ENCODE results near the gene SSNA1. TPM values are rescaled to one million over a fixed set of nuclear protein-coding genes. Genes with fewer than 3 reads are reported as not detected.

Gene SSNA1
- total RNA-seq, 1 donor from 2014 or later = 58.1 TPM

- no peaks in the 10 kb centered on the region for H3K27me3 Mint-ChIP-seq (ENCODE audit: unreplicated experiment)
- no peak for DNase-seq (ENCODE audit: extremely low spot score, unreplicated experiment)
- no peak overlapping the region for H3K27ac Mint-ChIP-seq (ENCODE audit: unreplicated experiment)
- no peaks in the 10 kb centered on the region for H3K9me3 Mint-ChIP-seq (ENCODE audit: unreplicated experiment)
- H3K36me3 Mint-ChIP-seq (ENCODE audit: unreplicated experiment) = peaks cover 10% of the 10 kb centered on the region
- H3K4me3 Mint-ChIP-seq (ENCODE audit: unreplicated experiment) = no peak overlapping the region
- TF ChIP-seq, protein P1, sequence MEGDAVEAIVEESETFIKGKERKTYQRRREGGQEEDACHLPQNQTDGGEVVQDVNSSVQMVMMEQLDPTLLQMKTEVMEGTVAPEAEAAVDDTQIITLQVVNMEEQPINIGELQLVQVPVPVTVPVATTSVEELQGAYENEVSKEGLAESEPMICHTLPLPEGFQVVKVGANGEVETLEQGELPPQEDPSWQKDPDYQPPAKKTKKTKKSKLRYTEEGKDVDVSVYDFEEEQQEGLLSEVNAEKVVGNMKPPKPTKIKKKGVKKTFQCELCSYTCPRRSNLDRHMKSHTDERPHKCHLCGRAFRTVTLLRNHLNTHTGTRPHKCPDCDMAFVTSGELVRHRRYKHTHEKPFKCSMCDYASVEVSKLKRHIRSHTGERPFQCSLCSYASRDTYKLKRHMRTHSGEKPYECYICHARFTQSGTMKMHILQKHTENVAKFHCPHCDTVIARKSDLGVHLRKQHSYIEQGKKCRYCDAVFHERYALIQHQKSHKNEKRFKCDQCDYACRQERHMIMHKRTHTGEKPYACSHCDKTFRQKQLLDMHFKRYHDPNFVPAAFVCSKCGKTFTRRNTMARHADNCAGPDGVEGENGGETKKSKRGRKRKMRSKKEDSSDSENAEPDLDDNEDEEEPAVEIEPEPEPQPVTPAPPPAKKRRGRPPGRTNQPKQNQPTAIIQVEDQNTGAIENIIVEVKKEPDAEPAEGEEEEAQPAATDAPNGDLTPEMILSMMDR (IDR thresholded peaks at IDR 0.05) = no peak
- peaks cover 28% of the 10 kb centered on the region for H3K4me1 Mint-ChIP-seq (ENCODE audit: unreplicated experiment)
These were observed 3.4 kb upstream of the SSNA1 start for GRCh38 chr9:137184881-137185660.

- peaks cover 32% of the 10 kb centered on the region for H3K4me1 Mint-ChIP-seq (ENCODE audit: unreplicated experiment)
- no peaks in the 10 kb centered on the region for H3K27me3 Mint-ChIP-seq (ENCODE audit: unreplicated experiment)
- TF ChIP-seq, protein P1 (IDR thresholded peaks at IDR 0.05) = no peak
- DNase-seq (ENCODE audit: extremely low spot score, unreplicated experiment) = no peak
- peak overlapping the region; percentile 89 for H3K4me3 Mint-ChIP-seq (ENCODE audit: unreplicated experiment)
- peaks cover 15% of the 10 kb centered on the region for H3K36me3 Mint-ChIP-seq (ENCODE audit: unreplicated experiment)
- no peak overlapping the region for H3K27ac Mint-ChIP-seq (ENCODE audit: unreplicated experiment)
- no peaks in the 10 kb centered on the region for H3K9me3 Mint-ChIP-seq (ENCODE audit: unreplicated experiment)
These were observed 2.6 kb upstream of the SSNA1 start for GRCh38 chr9:137185921-137186320.

DNA sequence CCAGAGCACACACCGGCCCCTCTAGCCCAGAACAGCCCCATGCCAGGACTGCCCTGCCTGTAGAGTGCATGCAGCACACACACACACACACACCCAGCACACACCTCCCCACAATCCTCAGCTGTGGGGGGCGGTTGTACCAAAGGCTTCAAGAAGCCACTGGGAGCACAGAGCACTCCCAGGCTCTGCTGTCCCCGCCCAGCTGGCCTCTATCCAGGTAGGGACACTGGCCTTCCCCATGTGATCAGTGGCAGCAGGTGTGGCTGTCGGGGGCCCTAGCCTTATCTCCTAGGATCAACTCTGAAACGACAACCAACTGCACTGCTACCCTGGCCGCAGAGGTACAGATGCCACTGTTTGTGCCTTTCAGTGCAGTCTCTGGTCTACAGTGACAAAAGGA is 2.1 kb upstream of the SSNA1 start:
- Mint-ChIP-seq H3K4me3 (ENCODE audit: unreplicated experiment) (peak overlapping the region; percentile 89), H3K36me3 (ENCODE audit: unreplicated experiment) (peaks cover 18% of the 10 kb centered on the region), H3K4me1 (ENCODE audit: unreplicated experiment) (peaks cover 32% of the 10 kb centered on the region), H3K27me3 (ENCODE audit: unreplicated experiment) (no peaks in the 10 kb centered on the region), H3K9me3 (ENCODE audit: unreplicated experiment) (no peaks in the 10 kb centered on the region), H3K27ac (ENCODE audit: unreplicated experiment) (no peak overlapping the region)
- TF ChIP-seq, protein P1 (IDR thresholded peaks at IDR 0.05) = no peak
- DNase-seq (ENCODE audit: extremely low spot score, unreplicated experiment) = no peak

- no peak for DNase-seq (ENCODE audit: extremely low spot score, unreplicated experiment)
- no peaks in the 10 kb centered on the region for H3K27me3 Mint-ChIP-seq (ENCODE audit: unreplicated experiment)
- H3K9me3 Mint-ChIP-seq (ENCODE audit: unreplicated experiment) = no peaks in the 10 kb centered on the region
- H3K4me1 Mint-ChIP-seq (ENCODE audit: unreplicated experiment) = peaks cover 32% of the 10 kb centered on the region
- TF ChIP-seq, protein P1 (IDR thresholded peaks at IDR 0.05) = no peak
- H3K36me3 Mint-ChIP-seq (ENCODE audit: unreplicated experiment) = peaks cover 14% of the 10 kb centered on the region
- peak overlapping the region; percentile 89 for H3K4me3 Mint-ChIP-seq (ENCODE audit: unreplicated experiment)
- peak overlapping the region; percentile 82 for H3K27ac Mint-ChIP-seq (ENCODE audit: unreplicated experiment)
These were observed 1.1 kb upstream of the SSNA1 start for GRCh38 chr9:137187386-137187785.

DNA sequence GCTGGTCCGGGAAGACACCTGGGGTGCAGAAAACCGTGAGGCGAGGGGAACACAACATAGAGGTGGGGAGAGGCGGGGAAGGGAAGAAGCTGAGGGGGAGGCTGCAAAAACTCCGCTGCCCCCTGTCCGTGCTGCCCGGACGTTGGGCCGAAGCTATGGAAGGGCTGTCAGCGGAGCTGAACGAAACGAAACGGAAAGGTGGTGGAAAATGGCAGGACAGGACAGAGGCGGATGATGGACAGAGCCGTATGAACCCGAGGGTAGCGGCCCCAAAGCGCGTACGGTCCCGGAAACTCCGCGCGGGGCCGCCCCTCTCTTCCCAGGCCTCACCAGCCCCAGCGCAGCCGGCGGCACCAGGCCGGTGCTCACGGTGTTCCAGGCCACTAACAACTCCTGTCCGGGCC is 388 bp upstream of the SSNA1 start:
- H3K4me1 Mint-ChIP-seq (ENCODE audit: unreplicated experiment) = peaks cover 32% of the 10 kb centered on the region

More for the DNA sequence above, 388 bp upstream of the SSNA1 start:
- Mint-ChIP-seq H3K27ac (ENCODE audit: unreplicated experiment) (peak overlapping the region; percentile 82), H3K9me3 (ENCODE audit: unreplicated experiment) (no peaks in the 10 kb centered on the region), H3K36me3 (ENCODE audit: unreplicated experiment) (peaks cover 14% of the 10 kb centered on the region), H3K27me3 (ENCODE audit: unreplicated experiment) (no peaks in the 10 kb centered on the region), H3K4me3 (ENCODE audit: unreplicated experiment) (peak overlapping the region; percentile 89)
- no peak for DNase-seq (ENCODE audit: extremely low spot score, unreplicated experiment)
- TF ChIP-seq, protein P1 (IDR thresholded peaks at IDR 0.05) = no peak

Data from osteocyte (in vitro differentiated cells).